HG02852 (cell line): Measurements from ENCODE around the gene RCC1.
"Not testable (repeated sequence)": the region's sequence is repeated elsewhere in the genome, so short reads cannot be mapped to it uniquely, and the experiment has no call there.

Source experiments
- ATAC-seq: cut with Tn5 transposase; IDR thresholded peaks from one replicate; pipeline ENCODE4 v1.9.1; 2021; ENCODE audit warnings: mild to moderate bottlenecking, moderate library complexity; ENCODE audit not compliant: unreplicated experiment

The RCC1 gene

DNA sequence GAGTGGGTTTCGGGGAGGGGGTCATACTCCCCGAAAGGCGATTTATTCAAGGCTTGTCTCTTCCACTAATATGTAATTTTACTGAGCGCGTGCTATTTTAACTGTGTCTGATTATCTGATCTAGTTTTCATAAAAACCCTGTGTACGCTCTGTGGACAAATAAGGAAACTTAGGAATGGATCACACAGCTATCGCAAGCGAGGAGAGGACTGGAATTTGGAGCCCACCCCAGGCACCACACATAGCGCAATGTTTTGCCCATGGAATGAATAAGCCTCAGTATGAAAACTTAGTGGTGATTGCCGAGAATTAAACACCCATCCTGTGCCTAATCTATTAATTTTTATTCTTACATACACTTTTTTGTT lies 76.4 kb downstream of the RCC1 start:
- ATAC-seq, result no peak

DNA sequence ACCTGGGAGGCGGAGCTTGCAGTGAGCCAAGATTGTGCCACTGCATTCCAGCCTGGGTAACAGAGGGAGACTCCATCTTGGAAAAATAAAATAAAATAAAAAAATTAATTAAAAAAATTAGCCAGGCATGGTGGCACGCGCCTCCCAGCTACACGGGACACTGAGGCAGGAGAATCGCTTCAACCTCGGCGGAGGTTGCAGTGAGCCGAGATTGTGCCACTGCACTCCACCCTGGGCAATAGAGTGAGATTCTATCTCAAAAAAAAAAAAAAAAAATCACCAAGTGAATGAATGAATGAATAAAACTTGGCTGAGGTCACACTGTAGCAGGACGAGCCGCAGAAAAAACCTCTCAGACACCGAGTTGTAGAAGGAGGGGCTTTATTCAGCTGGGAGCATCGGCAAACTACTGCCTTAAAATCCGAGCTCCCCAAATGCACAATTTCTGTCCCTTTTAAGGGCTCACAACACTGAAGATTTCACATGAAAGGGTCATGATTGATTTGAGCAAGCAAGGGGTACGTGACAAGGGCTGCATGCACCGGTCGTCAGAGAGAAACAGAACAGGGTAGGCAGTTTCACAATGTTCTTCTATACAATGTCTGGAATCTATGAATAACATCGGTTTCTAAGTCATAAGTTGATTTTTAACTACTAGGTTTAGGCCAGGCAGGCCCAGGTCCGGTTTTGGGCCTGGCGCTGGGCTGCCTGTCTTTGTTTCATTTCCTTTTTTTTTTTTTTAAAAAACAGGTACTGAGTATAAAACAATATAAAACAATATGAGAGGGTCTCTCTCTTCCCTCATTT lies 80.9 kb downstream of the RCC1 start:
- not testable (repeated sequence) for ATAC-seq
